ENCODE measurements around the gene EXOC2. TPM values are rescaled to one million over a fixed set of nuclear protein-coding genes. Genes with fewer than 3 reads are reported as not detected.

The EXOC2 gene
- total and polyA plus RNA-seq, 2 of the 13 experiments (the other 11 are each of a cell fraction or from before 2014, with no cell fraction given) = 12.6 to 22.9 TPM

GRCh38 chr6:610882-611281, 82.1 kb downstream of the EXOC2 start (continued):
- TF ChIP-seq, protein P1, sequence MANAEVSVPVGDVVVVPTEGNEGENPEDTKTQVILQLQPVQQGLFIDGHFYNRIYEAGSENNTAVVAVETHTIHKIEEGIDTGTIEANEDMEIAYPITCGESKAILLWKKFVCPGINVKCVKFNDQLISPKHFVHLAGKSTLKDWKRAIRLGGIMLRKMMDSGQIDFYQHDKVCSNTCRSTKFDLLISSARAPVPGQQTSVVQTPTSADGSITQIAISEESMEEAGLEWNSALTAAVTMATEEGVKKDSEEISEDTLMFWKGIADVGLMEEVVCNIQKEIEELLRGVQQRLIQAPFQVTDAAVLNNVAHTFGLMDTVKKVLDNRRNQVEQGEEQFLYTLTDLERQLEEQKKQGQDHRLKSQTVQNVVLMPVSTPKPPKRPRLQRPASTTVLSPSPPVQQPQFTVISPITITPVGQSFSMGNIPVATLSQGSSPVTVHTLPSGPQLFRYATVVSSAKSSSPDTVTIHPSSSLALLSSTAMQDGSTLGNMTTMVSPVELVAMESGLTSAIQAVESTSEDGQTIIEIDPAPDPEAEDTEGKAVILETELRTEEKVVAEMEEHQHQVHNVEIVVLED (CRISPR knock-in tag; IDR thresholded peaks at IDR 0.05; ENCODE audit: borderline replicate concordance) = no peak

DNA sequence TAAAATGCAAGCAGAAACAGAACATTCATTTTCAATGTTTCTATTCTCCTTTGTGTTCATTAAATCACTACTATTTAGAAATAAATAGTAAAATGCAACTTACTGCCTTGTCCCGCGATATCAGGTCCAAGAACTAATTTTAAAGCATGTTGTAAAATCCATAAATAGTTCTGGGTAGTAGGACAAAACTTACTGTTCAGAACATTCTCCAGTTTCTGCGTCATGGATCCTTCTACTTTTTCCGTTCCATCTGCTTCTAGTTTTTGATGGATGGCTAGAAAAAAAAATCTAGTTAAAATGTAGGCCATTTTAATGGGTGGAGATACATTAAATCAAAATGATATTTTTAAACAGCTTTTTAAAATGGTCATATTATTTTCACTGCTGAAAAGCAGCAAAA, 83.0 kb downstream of the EXOC2 start:
- ATAC-seq = no peak

More for the DNA sequence above, 83.0 kb downstream of the EXOC2 start:
- H4K20me1 ChIP-seq (ENCODE audit: insufficient read depth, low read length) = no peaks in the 10 kb centered on the region
- in situ Hi-C loops (cut with HindIII; ENCODE audit: extremely low pct_ligation_motif_present, low pct_unique_long_range_greater_than_20kb) (no loop called here), intact Hi-C loops (cut with micrococcal nuclease; ENCODE audit: unreplicated experiment) (no loop called here)
- CTCF ChIA-PET (ENCODE audit: low intra/inter-chr PET ratio, low total read pairs) = no interaction called here
- no peak overlapping the region for H3K9ac ChIP-seq (ENCODE audit: insufficient read depth, low read depth, low read length)
- DNase-seq (ENCODE audit: low spot score) (no peak), FAIRE-seq (no peak)
- peaks cover 0 to 3% of the 10 kb centered on the region in 2 experiments; a peak in 2 of 5 replicates for H3K36me3 ChIP-seq (replicated peaks in 1 of 2; ENCODE audit: control insufficient read depth in 1 of 2, insufficient read depth in 2 of 2, low read length in 2 of 2)
- H3K4me2 ChIP-seq (ENCODE audit: low read depth, low read length) = no peak overlapping the region
- no peaks in the 10 kb centered on the region for H3K79me2 ChIP-seq (ENCODE audit: insufficient read depth, low read length)
- no peaks in the 10 kb centered on the region for H3K4me1 ChIP-seq (ENCODE audit: insufficient read depth, low read length)
- H3K27me3 ChIP-seq (ENCODE audit: control insufficient read depth in 1 of 2, insufficient read depth in 2 of 2, low read length in 2 of 2) = no peaks in the 10 kb centered on the region
- no peak overlapping the region for H3K27ac ChIP-seq (ENCODE audit: extremely low read length, insufficient read depth, low read length)
- H3K4me3 ChIP-seq (replicated peaks in 1 of 3; ENCODE audit: insufficient read depth in 1 of 3, low read depth in 2 of 3, low read length in 3 of 3) = no peak overlapping the region
- no peak overlapping the region for H2AFZ ChIP-seq (ENCODE audit: low read length)
- H3K9me3 ChIP-seq (ENCODE audit: low read length) = no peaks in the 10 kb centered on the region
- POLR2A ChIA-PET = no interaction called here
- 96% methylated on average over 4 of the region's 4 CpGs for WGBS (ENCODE audit: low lambda C conversion rate)
- TF ChIP-seq ZNF383 (CRISPR knock-in tag; IDR thresholded peaks at IDR 0.05; ENCODE audit: borderline replicate concordance) (no peak), ZBTB44 (CRISPR knock-in tag; IDR thresholded peaks at IDR 0.05) (no peak), SP4 (CRISPR knock-in tag; IDR thresholded peaks at IDR 0.05) (no peak), PAXIP1 (CRISPR knock-in tag; conservative IDR thresholded peaks at IDR 0.05) (no peak), ADNP (CRISPR knock-in tag; IDR thresholded peaks at IDR 0.05) (no peak), TEAD2 (CRISPR knock-in tag; IDR thresholded peaks at IDR 0.05) (no peak), ZBTB3 (CRISPR knock-in tag; IDR thresholded peaks at IDR 0.05; ENCODE audit: borderline replicate concordance, low read depth) (no peak), ZNF619 (CRISPR knock-in tag; IDR thresholded peaks at IDR 0.05) (no peak), ZNF432 (CRISPR knock-in tag; IDR thresholded peaks at IDR 0.05; ENCODE audit: borderline replicate concordance) (no peak), RXRB (CRISPR knock-in tag; IDR thresholded peaks at IDR 0.05; ENCODE audit: borderline replicate concordance) (no peak), ZNF224 (CRISPR knock-in tag; IDR thresholded peaks at IDR 0.05) (no peak), GPBP1L1 (CRISPR knock-in tag; IDR thresholded peaks at IDR 0.05) (no peak)
- no TSS peak for BruUV-seq (replicated peaks)

Data from HepG2 (cell line).